Endothelial cell of umbilical vein (primary cell): Measurements from ENCODE around the gene APOM.

Source experiments
- CTCF ChIP-seq, 2 donors: IDR thresholded peaks; 1 replicate in 1 of 2; 2 replicates in 1 of 2; pipeline ENCODE4 v1.5.1; 2011; ENCODE audit warnings: low read length in 2 of 2, mild to moderate bottlenecking in 2 of 2, moderate library complexity in 2 of 2, control low read depth in 1 of 2, inconsistent platforms in 1 of 2, low read depth in 1 of 2; ENCODE audit not compliant: insufficient read depth in 1 of 2; ENCODE audit errors: extremely low read depth in 1 of 2
- EZH2 ChIP-seq: IDR thresholded peaks from 2 replicates; pipeline ENCODE4 v1.6.1; 2012; ENCODE audit warnings: borderline replicate concordance, low read depth, mild to moderate bottlenecking, moderate library complexity, low read length, inconsistent platforms; ENCODE audit not compliant: severe bottlenecking
- MAX ChIP-seq: IDR thresholded peaks from 2 replicates; pipeline ENCODE4 v1.6.1; 2011; ENCODE audit not compliant: insufficient read depth, insufficient read length

GRCh38 chr6:31622684-31623091 is 33.0 kb upstream of the APOM start:
- TF ChIP-seq EZH2 (no peak), MAX (no peak), CTCF (IDR thresholded peaks at IDR 0.05; ENCODE audit: extremely low read depth in 1 of 2, insufficient read depth in 1 of 2, low read depth in 1 of 2, low read length in 2 of 2) (no peak)
